ENCODE data around the gene METTL14. TPM values are rescaled to one million over a fixed set of nuclear protein-coding genes. Genes with fewer than 3 reads are reported as not detected.

Gene METTL14
- total RNA-seq, 1 experiment from 2014 or later = 51.1 TPM

DNA sequence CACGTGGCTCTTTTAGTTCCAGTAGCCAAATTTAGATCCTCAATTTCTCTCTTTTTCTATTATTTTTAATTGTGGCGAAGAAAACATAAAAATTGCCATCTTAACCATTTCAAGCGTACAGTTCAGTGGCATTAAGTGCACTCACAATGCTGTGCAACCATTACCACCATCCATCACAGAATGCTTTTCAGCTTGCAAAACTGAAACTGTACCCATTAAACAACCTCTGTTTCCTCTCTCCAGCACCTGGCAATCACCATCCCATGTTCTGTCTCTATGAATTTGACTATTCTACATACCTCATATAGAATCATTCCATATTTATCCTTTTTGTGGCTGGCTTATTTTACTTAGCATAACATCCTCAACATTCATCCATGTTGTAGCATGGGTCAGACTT lies 74.9 kb downstream of the METTL14 start:
- DNase-seq (ENCODE audit: low spot score) = no peak
- Mint-ChIP-seq H3K36me3 (peaks cover 16% of the 10 kb centered on the region), H3K27me3 (ENCODE audit: low read depth) (no peaks in the 10 kb centered on the region), H3K4me3 (no peak overlapping the region), H3K9me3 (no peaks in the 10 kb centered on the region), H3K4me1 (peaks cover 13% of the 10 kb centered on the region), H3K27ac (no peak overlapping the region)
- no peak for ATAC-seq
- TF ChIP-seq, protein P1, sequence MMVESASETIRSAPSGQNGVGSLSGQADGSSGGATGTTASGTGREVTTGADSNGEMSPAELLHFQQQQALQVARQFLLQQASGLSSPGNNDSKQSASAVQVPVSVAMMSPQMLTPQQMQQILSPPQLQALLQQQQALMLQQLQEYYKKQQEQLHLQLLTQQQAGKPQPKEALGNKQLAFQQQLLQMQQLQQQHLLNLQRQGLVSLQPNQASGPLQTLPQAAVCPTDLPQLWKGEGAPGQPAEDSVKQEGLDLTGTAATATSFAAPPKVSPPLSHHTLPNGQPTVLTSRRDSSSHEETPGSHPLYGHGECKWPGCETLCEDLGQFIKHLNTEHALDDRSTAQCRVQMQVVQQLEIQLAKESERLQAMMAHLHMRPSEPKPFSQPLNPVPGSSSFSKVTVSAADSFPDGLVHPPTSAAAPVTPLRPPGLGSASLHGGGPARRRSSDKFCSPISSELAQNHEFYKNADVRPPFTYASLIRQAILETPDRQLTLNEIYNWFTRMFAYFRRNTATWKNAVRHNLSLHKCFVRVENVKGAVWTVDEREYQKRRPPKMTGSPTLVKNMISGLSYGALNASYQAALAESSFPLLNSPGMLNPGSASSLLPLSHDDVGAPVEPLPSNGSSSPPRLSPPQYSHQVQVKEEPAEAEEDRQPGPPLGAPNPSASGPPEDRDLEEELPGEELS (CRISPR knock-in tag; IDR thresholded peaks at IDR 0.05) = no peak
- TF ChIP-seq, protein P2, sequence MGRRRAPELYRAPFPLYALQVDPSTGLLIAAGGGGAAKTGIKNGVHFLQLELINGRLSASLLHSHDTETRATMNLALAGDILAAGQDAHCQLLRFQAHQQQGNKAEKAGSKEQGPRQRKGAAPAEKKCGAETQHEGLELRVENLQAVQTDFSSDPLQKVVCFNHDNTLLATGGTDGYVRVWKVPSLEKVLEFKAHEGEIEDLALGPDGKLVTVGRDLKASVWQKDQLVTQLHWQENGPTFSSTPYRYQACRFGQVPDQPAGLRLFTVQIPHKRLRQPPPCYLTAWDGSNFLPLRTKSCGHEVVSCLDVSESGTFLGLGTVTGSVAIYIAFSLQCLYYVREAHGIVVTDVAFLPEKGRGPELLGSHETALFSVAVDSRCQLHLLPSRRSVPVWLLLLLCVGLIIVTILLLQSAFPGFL (CRISPR knock-in tag; IDR thresholded peaks at IDR 0.05; ENCODE audit: borderline replicate concordance) = no peak
- TF ChIP-seq NFE2L1 (CRISPR knock-in tag; IDR thresholded peaks at IDR 0.05) (no peak), ZNF317 (CRISPR knock-in tag; IDR thresholded peaks at IDR 0.05; ENCODE audit: borderline replicate concordance, low read depth) (no peak), KAT7 (CRISPR knock-in tag; IDR thresholded peaks at IDR 0.05; ENCODE audit: borderline replicate concordance) (no peak), CBFB (CRISPR knock-in tag; IDR thresholded peaks at IDR 0.05; ENCODE audit: low read depth) (no peak), SP1 (CRISPR knock-in tag; conservative IDR thresholded peaks at IDR 0.05) (no peak), ZNF232 (CRISPR knock-in tag; IDR thresholded peaks at IDR 0.05) (no peak), TCF7 (CRISPR knock-in tag; IDR thresholded peaks at IDR 0.05; ENCODE audit: low read depth) (no peak), ZNF671 (CRISPR knock-in tag; IDR thresholded peaks at IDR 0.05) (no peak)
- TF ChIP-seq, protein P3, sequence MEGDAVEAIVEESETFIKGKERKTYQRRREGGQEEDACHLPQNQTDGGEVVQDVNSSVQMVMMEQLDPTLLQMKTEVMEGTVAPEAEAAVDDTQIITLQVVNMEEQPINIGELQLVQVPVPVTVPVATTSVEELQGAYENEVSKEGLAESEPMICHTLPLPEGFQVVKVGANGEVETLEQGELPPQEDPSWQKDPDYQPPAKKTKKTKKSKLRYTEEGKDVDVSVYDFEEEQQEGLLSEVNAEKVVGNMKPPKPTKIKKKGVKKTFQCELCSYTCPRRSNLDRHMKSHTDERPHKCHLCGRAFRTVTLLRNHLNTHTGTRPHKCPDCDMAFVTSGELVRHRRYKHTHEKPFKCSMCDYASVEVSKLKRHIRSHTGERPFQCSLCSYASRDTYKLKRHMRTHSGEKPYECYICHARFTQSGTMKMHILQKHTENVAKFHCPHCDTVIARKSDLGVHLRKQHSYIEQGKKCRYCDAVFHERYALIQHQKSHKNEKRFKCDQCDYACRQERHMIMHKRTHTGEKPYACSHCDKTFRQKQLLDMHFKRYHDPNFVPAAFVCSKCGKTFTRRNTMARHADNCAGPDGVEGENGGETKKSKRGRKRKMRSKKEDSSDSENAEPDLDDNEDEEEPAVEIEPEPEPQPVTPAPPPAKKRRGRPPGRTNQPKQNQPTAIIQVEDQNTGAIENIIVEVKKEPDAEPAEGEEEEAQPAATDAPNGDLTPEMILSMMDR (IDR thresholded peaks at IDR 0.05) = no peak
- TF ChIP-seq, protein P4, sequence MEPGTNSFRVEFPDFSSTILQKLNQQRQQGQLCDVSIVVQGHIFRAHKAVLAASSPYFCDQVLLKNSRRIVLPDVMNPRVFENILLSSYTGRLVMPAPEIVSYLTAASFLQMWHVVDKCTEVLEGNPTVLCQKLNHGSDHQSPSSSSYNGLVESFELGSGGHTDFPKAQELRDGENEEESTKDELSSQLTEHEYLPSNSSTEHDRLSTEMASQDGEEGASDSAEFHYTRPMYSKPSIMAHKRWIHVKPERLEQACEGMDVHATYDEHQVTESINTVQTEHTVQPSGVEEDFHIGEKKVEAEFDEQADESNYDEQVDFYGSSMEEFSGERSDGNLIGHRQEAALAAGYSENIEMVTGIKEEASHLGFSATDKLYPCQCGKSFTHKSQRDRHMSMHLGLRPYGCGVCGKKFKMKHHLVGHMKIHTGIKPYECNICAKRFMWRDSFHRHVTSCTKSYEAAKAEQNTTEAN (CRISPR knock-in tag; IDR thresholded peaks at IDR 0.05) = no peak
- TF ChIP-seq, protein P5, sequence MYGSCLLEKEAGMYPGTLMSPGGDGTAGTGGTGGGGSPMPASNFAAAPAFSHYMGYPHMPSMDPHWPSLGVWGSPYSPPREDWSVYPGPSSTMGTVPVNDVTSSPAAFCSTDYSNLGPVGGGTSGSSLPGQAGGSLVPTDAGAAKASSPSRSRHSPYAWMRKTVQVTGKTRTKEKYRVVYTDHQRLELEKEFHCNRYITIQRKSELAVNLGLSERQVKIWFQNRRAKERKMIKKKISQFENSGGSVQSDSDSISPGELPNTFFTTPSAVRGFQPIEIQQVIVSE (CRISPR knock-in tag; IDR thresholded peaks at IDR 0.05; ENCODE audit: borderline replicate concordance) = no peak
- TF ChIP-seq, protein P6, sequence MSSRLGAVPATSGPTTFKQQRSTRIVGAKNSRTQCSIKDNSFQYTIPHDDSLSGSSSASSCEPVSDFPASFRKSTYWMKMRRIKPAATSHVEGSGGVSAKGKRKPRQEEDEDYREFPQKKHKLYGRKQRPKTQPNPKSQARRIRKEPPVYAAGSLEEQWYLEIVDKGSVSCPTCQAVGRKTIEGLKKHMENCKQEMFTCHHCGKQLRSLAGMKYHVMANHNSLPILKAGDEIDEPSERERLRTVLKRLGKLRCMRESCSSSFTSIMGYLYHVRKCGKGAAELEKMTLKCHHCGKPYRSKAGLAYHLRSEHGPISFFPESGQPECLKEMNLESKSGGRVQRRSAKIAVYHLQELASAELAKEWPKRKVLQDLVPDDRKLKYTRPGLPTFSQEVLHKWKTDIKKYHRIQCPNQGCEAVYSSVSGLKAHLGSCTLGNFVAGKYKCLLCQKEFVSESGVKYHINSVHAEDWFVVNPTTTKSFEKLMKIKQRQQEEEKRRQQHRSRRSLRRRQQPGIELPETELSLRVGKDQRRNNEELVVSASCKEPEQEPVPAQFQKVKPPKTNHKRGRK (CRISPR knock-in tag; IDR thresholded peaks at IDR 0.05; ENCODE audit: borderline replicate concordance) = no peak
- TF ChIP-seq, protein P7, sequence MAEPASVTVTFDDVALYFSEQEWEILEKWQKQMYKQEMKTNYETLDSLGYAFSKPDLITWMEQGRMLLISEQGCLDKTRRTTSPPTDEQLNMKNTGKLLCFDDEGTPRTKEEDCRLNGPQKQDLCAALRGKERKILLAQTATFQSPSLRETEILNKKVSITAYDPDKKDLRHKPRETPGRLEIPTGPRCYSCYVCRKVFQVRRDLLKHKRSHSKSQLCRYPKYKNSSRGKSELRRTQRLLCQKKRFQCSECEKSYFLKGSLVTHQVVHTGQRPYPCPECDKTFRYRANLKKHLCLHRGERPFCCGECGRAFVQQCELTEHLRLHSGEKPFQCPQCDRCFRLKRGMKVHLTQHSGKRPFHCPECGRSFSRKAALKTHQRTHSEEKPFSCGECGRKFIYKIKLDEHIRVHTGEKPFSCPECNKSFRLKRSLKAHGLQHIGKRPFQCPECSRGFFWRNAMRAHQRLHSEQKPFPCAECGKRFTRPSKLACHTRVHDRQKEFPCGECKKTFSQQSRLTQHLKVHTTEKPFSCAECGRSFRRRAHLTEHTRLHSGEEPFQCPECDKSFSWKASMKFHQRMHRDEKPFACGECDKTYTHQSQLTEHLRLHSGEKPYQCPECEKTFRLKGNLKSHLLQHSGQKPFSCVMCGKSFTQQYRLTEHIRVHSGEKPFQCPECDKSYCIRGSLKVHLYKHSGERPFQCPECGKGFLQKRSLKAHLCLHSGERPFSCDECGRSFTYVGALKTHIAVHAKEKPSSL (CRISPR knock-in tag; conservative IDR thresholded peaks at IDR 0.05) = no peak
- TF ChIP-seq, protein P8, sequence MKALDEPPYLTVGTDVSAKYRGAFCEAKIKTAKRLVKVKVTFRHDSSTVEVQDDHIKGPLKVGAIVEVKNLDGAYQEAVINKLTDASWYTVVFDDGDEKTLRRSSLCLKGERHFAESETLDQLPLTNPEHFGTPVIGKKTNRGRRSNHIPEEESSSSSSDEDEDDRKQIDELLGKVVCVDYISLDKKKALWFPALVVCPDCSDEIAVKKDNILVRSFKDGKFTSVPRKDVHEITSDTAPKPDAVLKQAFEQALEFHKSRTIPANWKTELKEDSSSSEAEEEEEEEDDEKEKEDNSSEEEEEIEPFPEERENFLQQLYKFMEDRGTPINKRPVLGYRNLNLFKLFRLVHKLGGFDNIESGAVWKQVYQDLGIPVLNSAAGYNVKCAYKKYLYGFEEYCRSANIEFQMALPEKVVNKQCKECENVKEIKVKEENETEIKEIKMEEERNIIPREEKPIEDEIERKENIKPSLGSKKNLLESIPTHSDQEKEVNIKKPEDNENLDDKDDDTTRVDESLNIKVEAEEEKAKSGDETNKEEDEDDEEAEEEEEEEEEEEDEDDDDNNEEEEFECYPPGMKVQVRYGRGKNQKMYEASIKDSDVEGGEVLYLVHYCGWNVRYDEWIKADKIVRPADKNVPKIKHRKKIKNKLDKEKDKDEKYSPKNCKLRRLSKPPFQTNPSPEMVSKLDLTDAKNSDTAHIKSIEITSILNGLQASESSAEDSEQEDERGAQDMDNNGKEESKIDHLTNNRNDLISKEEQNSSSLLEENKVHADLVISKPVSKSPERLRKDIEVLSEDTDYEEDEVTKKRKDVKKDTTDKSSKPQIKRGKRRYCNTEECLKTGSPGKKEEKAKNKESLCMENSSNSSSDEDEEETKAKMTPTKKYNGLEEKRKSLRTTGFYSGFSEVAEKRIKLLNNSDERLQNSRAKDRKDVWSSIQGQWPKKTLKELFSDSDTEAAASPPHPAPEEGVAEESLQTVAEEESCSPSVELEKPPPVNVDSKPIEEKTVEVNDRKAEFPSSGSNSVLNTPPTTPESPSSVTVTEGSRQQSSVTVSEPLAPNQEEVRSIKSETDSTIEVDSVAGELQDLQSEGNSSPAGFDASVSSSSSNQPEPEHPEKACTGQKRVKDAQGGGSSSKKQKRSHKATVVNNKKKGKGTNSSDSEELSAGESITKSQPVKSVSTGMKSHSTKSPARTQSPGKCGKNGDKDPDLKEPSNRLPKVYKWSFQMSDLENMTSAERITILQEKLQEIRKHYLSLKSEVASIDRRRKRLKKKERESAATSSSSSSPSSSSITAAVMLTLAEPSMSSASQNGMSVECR (CRISPR knock-in tag; IDR thresholded peaks at IDR 0.05; ENCODE audit: borderline replicate concordance) = no peak
- ChIA-PET POLR2A (no interaction called here), CTCF (no interaction called here)

Data from WTC11 (cell line).